HG02642 (cell line): ENCODE results near the gene CLDN7.

Experiments
- ATAC-seq: cut with Tn5 transposase; IDR thresholded peaks from one replicate; pipeline ENCODE4 v1.9.1; 2021; ENCODE audit warnings: mild to moderate bottlenecking; ENCODE audit not compliant: unreplicated experiment, poor library complexity

CLDN7 gene

GRCh38 chr17:7289256-7290032, 27.2 kb upstream of the CLDN7 start:
- no peak for ATAC-seq

GRCh38 chr17:7285679-7286078, 23.4 kb upstream of the CLDN7 start:
- no peak for ATAC-seq

DNA sequence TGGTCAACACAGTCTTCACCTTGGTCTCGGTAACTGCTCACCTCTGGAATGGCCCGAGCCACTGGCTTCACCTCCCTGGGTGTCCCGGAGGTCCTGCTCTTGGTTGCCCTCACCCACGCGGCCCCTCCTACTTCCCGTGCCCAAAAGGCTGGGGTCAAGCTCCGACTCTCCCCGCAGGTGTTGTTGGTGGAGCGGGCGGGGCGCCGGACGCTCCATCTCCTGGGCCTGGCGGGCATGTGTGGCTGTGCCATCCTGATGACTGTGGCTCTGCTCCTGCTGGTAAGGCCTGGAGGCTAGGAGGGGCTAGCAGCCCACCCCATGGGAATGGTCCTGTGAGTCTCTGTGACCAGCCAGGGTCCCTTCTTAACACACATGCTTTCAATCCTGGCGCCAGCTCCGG, 22.6 kb upstream of the CLDN7 start:
- no peak for ATAC-seq

- no peak for ATAC-seq
Observed at GRCh38 chr17:7283471-7284216, 21.4 kb upstream of the CLDN7 start.

GRCh38 chr17:7282752-7283321, 20.6 kb upstream of the CLDN7 start:
- no peak for ATAC-seq

DNA sequence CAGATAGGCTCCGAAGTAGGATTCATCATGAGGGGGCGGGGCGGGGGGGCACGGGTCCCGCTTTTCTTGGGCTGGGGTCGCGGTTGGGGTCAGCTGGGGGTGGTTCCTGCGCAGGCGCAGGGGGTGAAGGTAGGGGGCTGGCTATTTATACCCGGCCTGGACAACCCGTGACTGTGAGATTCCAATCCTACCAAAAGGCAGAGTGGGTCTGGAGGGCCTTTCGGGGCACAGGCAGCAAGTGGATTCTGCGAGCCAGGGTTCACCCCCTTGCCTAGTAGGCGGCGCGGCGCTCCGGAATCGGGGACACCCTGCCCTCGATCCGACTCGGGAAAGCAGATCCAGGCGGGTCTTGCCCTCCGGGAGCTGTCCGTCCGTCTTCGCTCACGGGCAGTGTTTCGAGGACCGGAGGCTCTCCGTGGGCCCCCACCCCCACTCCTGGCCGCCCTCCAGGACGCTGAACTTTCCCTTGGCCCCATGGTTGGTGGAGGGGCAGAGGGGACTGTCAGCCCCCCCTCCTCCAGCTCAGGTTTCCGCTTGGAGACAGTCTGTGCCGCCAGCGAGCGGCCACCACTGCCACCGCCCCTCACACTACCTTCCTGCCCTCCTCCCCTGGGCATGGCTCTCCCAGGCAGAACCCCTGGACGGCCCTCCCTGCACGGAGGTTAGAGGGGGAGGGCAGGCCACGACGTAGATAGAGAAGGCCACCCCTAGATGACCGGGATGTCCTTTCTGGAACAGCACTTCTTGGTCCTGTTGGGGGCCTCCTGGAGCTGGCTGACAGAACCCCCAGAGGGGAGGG, 19.9 kb upstream of the CLDN7 start:
- no peak for ATAC-seq

- peak; percentile 61 for ATAC-seq
Observed at GRCh38 chr17:7281074-7281952, 19.0 kb upstream of the CLDN7 start, which contains the start of gene SLC2A4. Gene SLC2A4, plus strand, starts transcription at chr17:7281718. Its CDS starts 217 bp downstream, at chr17:7281935.

DNA sequence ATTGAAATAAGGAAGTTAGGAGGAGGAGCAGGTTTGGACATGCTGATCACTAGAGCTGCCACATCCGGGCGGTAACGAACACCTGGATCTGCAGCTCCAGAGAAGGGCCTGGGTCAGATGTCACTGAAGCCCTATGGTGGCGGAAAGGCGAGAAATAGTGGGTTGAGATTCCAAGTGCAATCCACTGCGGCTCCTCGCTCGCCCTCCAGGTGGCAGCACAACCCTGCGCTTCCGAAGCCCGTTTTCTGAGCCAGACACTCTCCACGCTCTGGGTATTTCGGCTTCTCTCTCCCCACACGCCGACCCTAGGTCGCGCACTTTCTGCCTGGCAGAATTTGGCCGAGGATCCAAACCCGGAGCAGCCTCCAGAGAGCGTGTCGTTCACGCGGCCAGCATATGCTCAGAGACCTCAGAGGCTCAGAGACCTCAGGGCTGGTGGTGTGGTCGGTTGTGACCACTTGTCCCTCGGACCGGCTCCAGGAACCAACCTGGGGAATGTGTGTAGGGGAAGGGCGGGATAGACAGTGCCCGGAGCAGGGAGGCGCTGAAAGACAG, 18.3 kb upstream of the CLDN7 start:
- peak; percentile 65 for ATAC-seq

- ATAC-seq, result no peak
Observed at GRCh38 chr17:7279448-7279847, 17.2 kb upstream of the CLDN7 start.

DNA sequence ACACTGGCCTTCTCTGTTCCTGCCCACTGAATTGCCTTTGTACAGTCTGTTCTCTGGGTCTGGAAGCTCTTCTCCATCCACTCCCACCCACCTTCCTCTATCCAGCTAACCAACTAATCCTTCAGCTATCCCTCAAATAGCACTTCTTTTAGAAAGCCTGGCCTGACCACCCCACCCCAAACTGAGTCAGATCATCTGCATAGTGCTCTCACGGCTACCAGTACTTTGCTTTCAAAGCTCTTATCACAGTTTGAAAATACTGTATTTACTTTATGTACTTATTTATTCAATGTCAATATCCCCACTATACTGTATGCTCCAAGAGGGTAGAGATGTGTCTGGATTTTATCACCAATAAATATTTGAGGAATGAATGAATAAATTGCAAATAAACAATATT, 4.5 kb upstream of the CLDN7 start:
- ATAC-seq, result no peak

GRCh38 chr17:7263801-7264078, 1.5 kb upstream of the CLDN7 start:
- no peak for ATAC-seq

DNA sequence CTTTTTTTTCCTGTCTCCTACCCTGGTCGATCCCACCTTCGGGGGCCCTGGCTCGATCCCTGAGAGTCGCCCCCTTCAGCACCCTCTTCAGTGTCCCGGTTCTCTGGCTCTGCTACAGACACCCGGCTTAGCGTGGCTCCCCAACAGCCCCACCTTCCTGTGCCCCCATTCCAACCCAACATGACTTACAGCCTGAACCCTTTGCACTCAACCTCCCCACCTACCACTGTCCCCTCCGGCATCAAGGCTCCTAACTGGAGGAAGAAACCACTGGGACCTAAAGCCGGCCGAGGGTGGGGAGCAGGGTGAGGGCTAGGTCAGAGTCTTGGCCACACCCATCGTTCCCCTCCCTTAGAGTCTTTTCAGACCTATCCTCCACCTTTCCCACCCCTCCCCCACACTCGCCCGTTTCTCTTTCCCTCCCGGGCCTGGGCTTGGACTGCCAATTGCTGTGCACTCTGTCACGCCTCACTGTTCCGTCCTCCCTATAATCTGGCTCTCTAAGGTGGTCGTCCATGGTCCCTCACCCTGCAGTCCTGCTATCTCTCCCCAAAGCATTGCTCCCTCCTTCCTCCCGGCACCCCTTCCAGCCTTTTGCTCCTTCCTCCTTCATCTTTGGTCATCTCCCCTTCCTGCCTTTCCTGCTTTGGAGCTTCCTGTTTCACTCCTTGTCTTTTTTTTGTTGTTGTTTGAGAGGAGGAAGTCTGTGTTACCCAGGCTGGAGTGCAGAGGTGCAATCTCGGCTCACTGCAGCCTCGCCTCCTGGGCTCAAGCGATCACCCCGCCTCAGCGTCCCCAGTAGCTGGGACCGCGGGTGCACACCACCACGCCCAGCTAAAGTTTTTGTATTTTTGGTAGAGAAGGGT, 890 bp upstream of the CLDN7 start:
- no peak for ATAC-seq

DNA sequence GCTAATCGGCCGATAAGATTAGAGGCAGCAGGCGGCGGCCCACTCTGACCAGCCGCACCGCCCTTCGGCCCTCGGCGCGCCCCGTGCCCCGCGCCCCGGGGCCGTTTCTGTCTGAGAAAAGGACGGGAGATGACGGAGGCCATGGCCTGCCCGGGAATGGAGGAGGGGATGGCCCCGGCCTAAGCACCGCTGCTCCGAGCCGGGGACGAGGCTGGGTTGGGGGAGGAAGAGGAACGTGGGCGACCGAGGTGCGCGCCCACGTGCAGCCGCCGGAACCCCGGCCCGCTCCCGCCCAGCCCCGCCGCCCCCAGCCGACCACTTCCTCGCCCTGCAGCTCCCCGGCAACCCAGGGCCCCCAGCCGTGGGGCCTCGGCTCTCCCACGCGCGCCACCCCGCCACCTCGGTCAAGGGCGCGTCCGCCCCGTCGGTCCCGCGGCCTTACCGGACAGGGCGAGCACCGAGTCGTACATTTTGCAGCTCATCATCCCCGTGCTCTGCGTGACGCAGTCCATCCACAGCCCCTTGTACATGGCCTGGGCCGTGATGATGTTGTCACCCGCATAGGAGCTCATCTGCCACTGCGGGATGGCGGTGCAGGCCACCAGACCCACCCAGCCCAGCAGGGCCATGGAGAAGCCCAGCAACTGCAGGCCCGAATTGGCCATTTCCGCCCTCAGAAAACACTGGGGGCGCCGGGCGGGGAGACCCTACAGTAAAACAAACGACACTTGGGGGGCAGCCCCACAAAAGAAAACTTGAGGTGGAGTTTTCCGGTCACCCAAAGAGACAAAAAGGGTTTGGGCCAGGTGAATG, 693 bp downstream of the CLDN7 start:
- ATAC-seq, result no peak

DNA sequence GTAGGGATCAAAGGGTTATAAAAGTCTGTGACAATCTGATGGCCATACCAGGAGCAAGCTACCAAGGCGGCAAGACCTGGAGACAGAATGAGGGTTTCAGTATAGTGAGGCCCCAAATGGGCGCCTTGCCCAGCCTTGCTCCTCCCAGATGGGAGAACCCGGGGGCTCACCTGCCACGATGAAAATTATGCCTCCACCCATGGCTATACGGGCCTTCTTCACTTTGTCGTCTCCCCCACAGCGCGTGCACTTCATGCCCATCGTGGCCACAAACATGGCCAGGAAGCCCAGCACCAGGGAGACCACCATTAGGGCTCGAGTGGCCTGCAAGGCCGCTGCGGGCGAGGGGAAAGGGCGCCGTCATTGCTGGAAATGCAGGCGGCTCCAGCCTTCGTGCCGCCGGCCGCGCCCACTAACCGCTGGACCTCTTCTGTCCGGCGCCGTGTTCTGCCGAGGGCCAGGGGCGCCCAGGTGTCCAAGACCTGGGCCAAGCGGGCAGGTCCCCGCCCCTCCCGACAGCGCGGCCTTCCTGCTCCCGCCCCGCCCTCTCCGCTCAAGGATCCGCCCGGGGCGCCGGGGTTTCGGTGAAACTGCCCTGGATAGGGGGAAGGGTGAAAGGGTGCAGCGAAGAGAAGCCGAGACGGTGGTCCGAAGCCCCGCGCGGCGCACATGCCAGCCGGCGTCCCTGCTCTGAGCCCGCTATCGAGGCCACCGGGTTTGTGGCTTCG, 1.5 kb downstream of the CLDN7 start:
- no peak for ATAC-seq

- no peak for ATAC-seq
Observed at GRCh38 chr17:7260151-7260550, 2.1 kb downstream of the CLDN7 start.

DNA sequence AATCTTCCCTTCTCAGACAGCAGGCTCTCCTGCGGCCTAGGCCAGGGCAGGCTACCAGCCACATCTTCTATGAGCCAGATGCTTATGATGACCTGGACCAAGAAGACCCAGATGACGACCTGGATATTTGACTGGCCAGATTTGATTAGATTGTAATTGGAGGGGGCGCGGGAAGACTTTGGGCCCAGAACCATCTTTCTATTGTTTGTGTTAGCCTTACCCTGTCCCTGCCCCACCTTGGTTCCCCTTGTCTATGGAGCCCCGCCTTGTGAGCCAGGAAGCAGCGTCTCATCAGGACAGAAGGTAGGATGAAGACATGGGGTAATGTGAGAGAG, 2.8 kb downstream of the CLDN7 start:
- no peak for ATAC-seq
